Endodermal cell (in vitro differentiated cells): ENCODE data around the gene BTG2. TPM values are rescaled to one million over a fixed set of nuclear protein-coding genes. Genes with fewer than 3 reads are reported as not detected.
A peak's percentile ranks its signal among the peaks of the same experiment; 100 is the strongest.
"Not testable (repeated sequence)": the region's sequence is repeated elsewhere in the genome, so short reads cannot be mapped to it uniquely, and the experiment has no call there.

Experiments used
- DNase-seq: peaks from one replicate; pipeline ENCODE4 v3.0.0-alpha.2; 2017
- H3K27ac ChIP-seq: 2 replicates; pipeline ENCODE4 v1.5.1; 2013; ENCODE audit warnings: mild to moderate bottlenecking, low read depth, low read length, moderate library complexity
- H3K27me3 ChIP-seq: 2 replicates; pipeline ENCODE4 v1.6.1; 2013; ENCODE audit warnings: mild to moderate bottlenecking, low read length, moderate library complexity; ENCODE audit not compliant: insufficient read depth, control insufficient read depth, poor library complexity, severe bottlenecking
- H3K36me3 ChIP-seq: 2 replicates; pipeline ENCODE4 v1.7.0; 2013; ENCODE audit warnings: mild to moderate bottlenecking, low read length, moderate library complexity; ENCODE audit not compliant: control insufficient read depth, insufficient read depth
- H3K4me1 ChIP-seq: one replicate; pipeline ENCODE4 v1.7.0; 2013; ENCODE audit warnings: low read length; ENCODE audit not compliant: control insufficient read depth, insufficient read depth
- H3K4me3 ChIP-seq: 2 replicates; pipeline ENCODE4 v1.5.1; 2013; ENCODE audit warnings: mild to moderate bottlenecking, low read length, moderate library complexity
- H3K9ac ChIP-seq: 2 replicates; pipeline ENCODE4 v1.6.1; 2013; ENCODE audit warnings: mild to moderate bottlenecking, low read length, moderate library complexity; ENCODE audit not compliant: poor library complexity, severe bottlenecking; ENCODE audit errors: extremely low read depth
- H3K9me3 ChIP-seq: 2 replicates; pipeline ENCODE4 v1.6.1; 2013; ENCODE audit warnings: mild to moderate bottlenecking, low read length, moderate library complexity; ENCODE audit not compliant: control insufficient read depth
- H3K27ac Mint-ChIP-seq: 2 replicates; pipeline ENCODE4 v1.8.0; 2020; ENCODE audit warnings: mixed read lengths
- H3K27me3 Mint-ChIP-seq: 2 replicates; pipeline ENCODE4 v1.8.0; 2021; ENCODE audit warnings: mild to moderate bottlenecking, mixed read lengths; ENCODE audit not compliant: insufficient read depth
- H3K36me3 Mint-ChIP-seq: 2 replicates; pipeline ENCODE4 v1.8.0; 2020; ENCODE audit warnings: low read depth, mixed read lengths
- H3K4me1 Mint-ChIP-seq: 2 replicates; pipeline ENCODE4 v1.8.0; 2020; ENCODE audit warnings: mixed read lengths
- H3K4me3 Mint-ChIP-seq: 2 replicates; pipeline ENCODE4 v1.8.0; 2020; ENCODE audit warnings: mild to moderate bottlenecking, moderate library complexity, mixed read lengths
- H3K9me3 Mint-ChIP-seq: 2 replicates; pipeline ENCODE4 v1.8.0; 2020; ENCODE audit warnings: mild to moderate bottlenecking, mixed read lengths
- CTCF ChIP-seq: fragments of 200-600 bp; sonication (generic); conservative IDR thresholded peaks from 2 replicates; pipeline ENCODE4 v1.5.0; 2021; ENCODE audit warnings: antibody characterized with exemption, mild to moderate bottlenecking
- WGBS, 2 experiments: methylation state at CpG; one replicate each; pipeline versions ENCODE4 v1.1.5 to v1.1.7; 2013; ENCODE audit warnings: missing lambda C conversion rate in 2 of 2, mixed read lengths in 1 of 2; ENCODE audit not compliant: insufficient coverage in 1 of 2, insufficient read length in 1 of 2; 5-methylcytosine and 5-hydroxymethylcytosine counted together
- total RNA-seq, 2 donors: library from RNA; stranded (reverse); fragmentation: NEBNext Ultra II Directional in 1 of 2; extraction: Animal tissue kit (Norgen Biotek cat#: 25700) in 1 of 2; gene quantifications; 2 replicates in 1 of 2; 3 replicates in 1 of 2; pipeline ENCODE4 v1.2.1, GENCODE V29; 2021

The BTG2 gene
- total RNA-seq, 2 donors from 2014 or later: 49.8 to 54.6 TPM

GRCh38 chr1:203308328-203308922 lies 3.1 kb downstream of the BTG2 start:
- DNase-seq: no peak
- H3K9me3 ChIP-seq: no peaks in the 10 kb centered on the region
- Mint-ChIP-seq H3K4me1 (peaks cover 62% of the 10 kb centered on the region), H3K27ac (peak overlapping the region; percentile 56), H3K4me3 (peak overlapping the region; percentile 90), H3K36me3 (peaks cover 23% of the 10 kb centered on the region), H3K9me3 (no peaks in the 10 kb centered on the region), H3K27me3 (peaks cover 50% of the 10 kb centered on the region)
- peak overlapping the region; percentile 29 for H3K9ac ChIP-seq
- peaks cover 12% of the 10 kb centered on the region for H3K4me1 ChIP-seq
- peaks cover 14% of the 10 kb centered on the region for H3K27me3 ChIP-seq
- H3K36me3 ChIP-seq: peaks cover 17% of the 10 kb centered on the region
- peak overlapping the region; percentile 98 for H3K4me3 ChIP-seq
- no peak for TF ChIP-seq CTCF
- no peak overlapping the region for H3K27ac ChIP-seq
- WGBS, 2 experiments: 48 to 58% methylated on average over 3 to 5 of the region's 5 CpGs

- DNase-seq: no peak
- 40 to 63% methylated on average over 1 of the region's 1 CpG for WGBS, 2 experiments
- no peak for TF ChIP-seq CTCF
- Mint-ChIP-seq H3K4me3 (peak overlapping the region; percentile 90), H3K27ac (no peak overlapping the region), H3K4me1 (peaks cover 57% of the 10 kb centered on the region), H3K27me3 (peaks cover 50% of the 10 kb centered on the region), H3K9me3 (no peaks in the 10 kb centered on the region), H3K36me3 (peaks cover 26% of the 10 kb centered on the region)
- Histone ChIP-seq H3K4me1 (peaks cover 12% of the 10 kb centered on the region), H3K9ac (no peak overlapping the region), H3K27me3 (peaks cover 9% of the 10 kb centered on the region), H3K36me3 (peaks cover 17% of the 10 kb centered on the region), H3K9me3 (no peaks in the 10 kb centered on the region), H3K4me3 (peak overlapping the region; percentile 98), H3K27ac (no peak overlapping the region)
Measured at GRCh38 chr1:203308923-203309331, 3.6 kb downstream of the BTG2 start.

DNA sequence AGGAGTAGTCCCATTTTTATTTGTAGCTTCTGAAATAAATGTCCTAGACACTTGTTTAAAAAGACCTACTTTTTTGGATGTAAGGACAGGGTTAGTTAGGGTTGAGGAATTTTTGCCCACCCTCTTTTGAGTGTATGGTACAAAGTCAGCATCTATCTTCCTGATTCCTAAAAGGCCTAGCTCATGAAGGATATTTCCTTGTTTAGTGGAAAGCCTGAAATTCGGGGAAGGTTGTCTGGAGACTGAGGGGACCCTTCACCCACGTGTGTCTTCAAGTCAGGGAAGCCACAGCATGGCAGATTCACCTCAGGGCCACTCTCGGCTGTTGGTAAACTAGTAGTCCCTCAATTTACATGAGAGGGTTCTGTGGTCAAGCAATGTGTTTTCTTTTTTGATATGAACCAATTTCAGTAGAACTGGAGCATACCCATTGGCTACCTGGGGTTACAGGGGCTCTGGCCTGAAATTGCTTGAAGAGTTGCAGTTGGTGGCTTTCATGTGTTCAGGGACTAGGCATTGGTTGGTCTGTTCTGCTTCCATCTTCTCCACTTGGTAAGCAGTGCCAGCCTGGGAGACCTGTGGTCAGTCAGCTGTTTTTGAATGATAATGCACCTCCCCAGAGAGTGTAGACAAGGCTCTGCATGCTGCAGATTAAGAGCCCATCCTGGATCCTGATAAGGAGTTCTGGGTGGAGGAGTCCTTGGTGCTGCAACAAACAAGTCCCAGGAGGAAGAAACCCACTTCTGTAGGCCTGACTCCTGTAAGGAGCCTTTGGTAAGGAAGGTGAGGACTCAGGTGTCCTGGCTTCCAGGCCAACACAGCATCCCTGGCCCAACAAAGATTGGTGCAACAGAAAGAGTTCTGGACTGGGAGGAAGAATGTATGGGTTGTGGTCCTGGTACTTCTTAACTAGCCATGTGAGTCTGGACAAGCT lies 6.3 kb downstream of the BTG2 start:
- peaks cover 12% of the 10 kb centered on the region for H3K4me1 ChIP-seq
- H3K27ac ChIP-seq: no peak overlapping the region
- H3K9ac ChIP-seq: no peak overlapping the region
- H3K27me3 ChIP-seq: no peaks in the 10 kb centered on the region
- no peaks in the 10 kb centered on the region for H3K9me3 ChIP-seq
- H3K36me3 ChIP-seq: peaks cover 17% of the 10 kb centered on the region
- Mint-ChIP-seq H3K4me1 (peaks cover 50% of the 10 kb centered on the region), H3K9me3 (no peaks in the 10 kb centered on the region), H3K36me3 (peaks cover 28% of the 10 kb centered on the region), H3K27ac (no peak overlapping the region), H3K27me3 (peaks cover 54% of the 10 kb centered on the region), H3K4me3 (no peak overlapping the region)
- WGBS, 2 experiments: 85 to 86% methylated on average over 3 of the region's 3 CpGs
- no peak for DNase-seq
- TF ChIP-seq CTCF: no peak
- no peak overlapping the region for H3K4me3 ChIP-seq

GRCh38 chr1:203314025-203314759 lies 8.9 kb downstream of the BTG2 start:
- DNase-seq, H3K27ac Mint-ChIP-seq, H3K9ac ChIP-seq, H3K4me3 Mint-ChIP-seq, H3K4me3 ChIP-seq, H3K27ac ChIP-seq, H3K9me3 ChIP-seq, H3K9me3 Mint-ChIP-seq, H3K27me3 ChIP-seq: not testable (repeated sequence)
- Mint-ChIP-seq H3K4me1 (peaks cover 44% of the 10 kb centered on the region), H3K36me3 (peaks cover 12% of the 10 kb centered on the region), H3K27me3 (peaks cover 56% of the 10 kb centered on the region)
- WGBS, 2 experiments: 89% methylated on average over 3 of the region's 4 CpGs; no CpG with 5 or more reads in 1 of the 2 experiments
- H3K4me1 ChIP-seq: peaks cover 11% of the 10 kb centered on the region
- peaks cover 12% of the 10 kb centered on the region for H3K36me3 ChIP-seq
